Measurements from ENCODE around the gene NUP214.
"Not testable (repeated sequence)": the region's sequence is repeated elsewhere in the genome, so short reads cannot be mapped to it uniquely, and the experiment has no call there.

The NUP214 gene

DNA sequence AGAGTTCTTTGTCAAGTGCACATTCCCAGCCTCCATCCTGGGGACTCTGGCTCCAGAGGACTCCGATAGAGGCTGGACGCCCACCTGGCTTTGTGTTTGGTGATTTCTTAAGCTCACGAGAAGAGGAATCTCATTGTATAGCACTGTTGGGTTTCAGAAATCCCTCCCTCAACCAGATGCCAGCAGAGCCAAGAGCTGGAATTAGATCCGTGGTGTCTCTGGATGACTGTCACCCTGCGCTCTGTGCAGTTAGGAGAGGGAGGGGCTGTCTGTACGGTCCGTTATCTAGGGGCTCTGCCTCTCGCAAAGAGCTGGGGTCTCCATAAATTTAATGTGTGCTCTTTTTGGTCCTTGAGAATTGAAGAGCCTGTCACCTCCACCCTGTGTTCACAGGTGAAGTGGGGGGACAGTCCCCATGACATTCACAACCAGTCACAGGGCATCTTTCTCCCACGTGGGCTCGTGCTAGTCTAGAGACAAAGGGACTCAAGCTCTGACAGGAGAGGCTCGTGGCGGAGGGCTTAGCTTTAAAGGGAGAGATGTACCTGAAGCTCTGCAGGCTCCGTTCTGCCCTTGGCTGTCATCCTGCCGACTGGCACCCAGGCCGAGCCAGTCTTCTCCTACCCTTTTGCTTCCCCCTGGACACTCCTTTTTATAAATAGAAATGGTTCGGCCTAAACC is 109.6 kb downstream of the NUP214 start:
- DNase-seq (ENCODE audit: low read depth) = no peak

GRCh38 chr9:131235480-131235851 is 110.1 kb downstream of the NUP214 start:
- no peak for DNase-seq (ENCODE audit: low read depth)

DNA sequence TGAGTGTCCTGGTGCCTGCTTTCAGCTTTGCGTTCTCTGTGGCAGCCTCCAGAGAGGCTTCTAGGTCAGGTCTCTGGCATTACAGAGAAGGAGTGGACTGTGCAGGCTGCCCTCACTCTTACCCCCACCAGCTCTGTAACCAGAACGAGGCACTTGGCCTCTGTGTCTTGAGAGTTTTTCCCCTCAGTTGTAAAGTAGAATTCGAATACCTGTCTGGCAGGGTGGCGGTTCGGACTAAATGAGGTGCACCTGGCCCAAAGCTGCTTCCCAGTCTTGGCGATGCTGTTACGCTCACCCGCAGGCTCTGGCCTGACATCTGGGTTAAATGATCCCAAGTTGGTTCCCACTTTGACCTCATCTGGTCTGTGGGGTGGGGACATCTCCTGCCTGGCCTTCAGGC is 110.8 kb downstream of the NUP214 start:
- DNase-seq (ENCODE audit: low read depth) = no peak

GRCh38 chr9:131236761-131237160 is 111.4 kb downstream of the NUP214 start:
- DNase-seq (ENCODE audit: low read depth) = no peak

- DNase-seq (ENCODE audit: low read depth) = no peak
These were observed 111.9 kb downstream of the NUP214 start for GRCh38 chr9:131237291-131237690.

GRCh38 chr9:131237931-131238401 is 112.6 kb downstream of the NUP214 start:
- peak; percentile 93 for DNase-seq (ENCODE audit: low read depth)

GRCh38 chr9:131238402-131239021 is 113.1 kb downstream of the NUP214 start:
- DNase-seq (ENCODE audit: low read depth) = no peak

DNA sequence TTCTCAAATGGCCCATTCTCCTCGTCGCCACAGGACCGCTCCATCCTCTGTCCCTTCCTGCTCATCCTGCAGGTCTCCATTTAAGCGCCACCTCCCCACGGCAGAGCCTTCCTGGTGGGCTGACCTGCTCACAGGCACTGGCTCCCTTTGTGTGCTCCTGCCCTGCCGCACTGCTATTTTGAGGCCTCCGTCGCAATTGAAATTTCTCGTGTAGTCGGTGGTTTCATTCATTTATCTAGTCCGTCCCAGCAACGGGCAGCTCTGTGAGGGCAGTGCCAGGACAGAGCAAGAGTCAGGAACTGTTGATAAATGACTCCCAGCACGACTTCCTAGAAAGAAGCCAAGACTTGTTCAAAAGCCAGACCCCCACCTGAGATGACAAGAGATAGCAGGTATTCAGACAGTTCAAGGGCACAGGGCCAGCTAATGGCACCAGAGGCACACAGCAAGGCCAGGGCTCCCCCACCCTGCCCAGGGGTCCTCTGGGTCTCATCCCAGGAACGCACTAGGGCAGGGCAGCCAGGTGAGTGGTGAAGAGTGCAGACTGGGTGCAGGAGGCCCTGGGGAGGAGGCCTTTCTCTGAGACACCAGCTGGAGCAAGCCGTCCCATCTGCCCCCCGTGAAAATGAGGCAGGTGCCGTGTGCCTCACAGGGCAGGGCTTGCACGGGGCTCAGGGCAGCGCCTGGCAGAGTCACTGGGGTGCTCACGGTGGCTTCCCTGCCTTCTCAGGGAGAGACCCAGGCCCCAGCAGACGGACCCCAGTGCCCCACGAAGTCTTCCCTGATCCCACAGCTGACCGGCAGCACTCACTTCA is 114.0 kb downstream of the NUP214 start:
- no peak for DNase-seq (ENCODE audit: low read depth)

- no peak for DNase-seq (ENCODE audit: low read depth)
These were observed 114.9 kb downstream of the NUP214 start for GRCh38 chr9:131240047-131240921.

DNA sequence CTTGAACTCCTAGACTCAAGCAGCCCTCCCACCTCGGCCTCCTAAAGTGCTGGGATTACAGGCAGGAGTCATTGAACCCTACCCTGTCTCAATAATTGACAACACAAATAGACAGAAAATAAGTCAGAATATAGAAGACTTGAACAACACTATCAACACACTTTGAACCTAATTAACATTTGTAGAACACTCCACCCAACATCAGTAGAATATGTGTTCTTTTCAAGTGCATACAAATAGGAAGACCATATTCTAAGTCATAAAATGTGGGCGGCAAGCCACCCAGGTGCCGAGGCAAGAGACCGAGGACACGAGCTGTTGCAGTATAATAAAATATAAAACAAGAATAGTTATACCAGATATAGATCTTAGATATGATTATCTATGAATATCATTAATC is 118.9 kb downstream of the NUP214 start:
- not testable (repeated sequence) for DNase-seq (ENCODE audit: low read depth)

- DNase-seq (ENCODE audit: low read depth) = no peak
These were observed 121.2 kb downstream of the NUP214 start for GRCh38 chr9:131246618-131247017.

- no peak for DNase-seq (ENCODE audit: low read depth)
These were observed 126.7 kb downstream of the NUP214 start for GRCh38 chr9:131252120-131252519.

DNA sequence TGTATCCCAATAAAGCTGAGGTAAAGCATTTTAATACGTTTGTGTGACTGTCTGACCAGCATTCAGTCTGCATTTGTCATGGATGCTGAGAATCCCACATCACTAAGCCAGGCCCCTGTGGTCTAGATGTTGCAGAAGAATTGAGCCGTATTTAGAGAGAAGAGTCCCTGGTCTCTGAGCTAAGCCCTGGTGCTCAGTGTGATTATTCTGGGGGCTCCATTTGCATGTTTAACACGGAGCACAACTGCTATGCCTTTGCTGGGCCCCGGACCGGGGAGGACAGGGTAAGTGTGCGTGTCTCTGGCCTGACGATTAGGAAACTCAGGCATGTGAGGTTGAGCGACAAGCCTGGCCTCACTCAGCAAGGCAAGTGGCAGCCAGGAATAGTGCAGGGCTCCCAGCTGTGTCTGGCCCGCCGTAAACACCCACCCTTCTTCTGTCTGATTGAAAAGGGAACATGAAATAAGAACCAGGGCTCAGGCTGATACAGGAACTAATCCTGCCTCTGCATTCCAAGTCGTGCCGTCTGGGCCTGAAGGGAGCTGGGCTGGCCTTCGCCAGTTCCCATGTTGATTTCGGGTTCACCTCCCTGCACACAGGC is 128.6 kb downstream of the NUP214 start:
- no peak for DNase-seq (ENCODE audit: low read depth)

- DNase-seq (ENCODE audit: low read depth) = no peak
These were observed 129.2 kb downstream of the NUP214 start for GRCh38 chr9:131254626-131255025.

GRCh38 chr9:131255676-131256197 is 130.4 kb downstream of the NUP214 start:
- DNase-seq (ENCODE audit: low read depth) = no peak

GRCh38 chr9:131257266-131258025 is 132.1 kb downstream of the NUP214 start:
- DNase-seq (ENCODE audit: low read depth) = no peak

DNA sequence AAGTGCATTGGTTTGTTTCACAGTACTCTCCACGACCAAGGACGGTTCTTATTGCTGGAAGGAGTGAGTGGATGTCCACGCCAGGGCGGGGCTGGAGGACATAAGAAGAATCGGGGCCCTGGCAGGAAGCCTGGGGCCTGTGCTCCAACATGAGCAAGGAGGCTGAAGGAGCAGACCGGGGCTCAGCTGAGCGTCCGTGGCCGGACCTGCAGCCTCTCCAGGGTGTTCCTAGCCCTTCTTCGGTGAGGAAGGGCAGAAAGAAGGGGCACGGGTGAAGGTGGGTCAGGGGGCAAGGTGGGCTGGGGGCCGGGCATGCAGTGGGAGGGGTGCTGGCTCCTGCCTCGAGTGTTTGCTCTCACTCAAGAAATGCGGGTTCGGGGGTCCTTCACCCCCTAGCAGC is 132.8 kb downstream of the NUP214 start:
- no peak for DNase-seq (ENCODE audit: low read depth)

DNA sequence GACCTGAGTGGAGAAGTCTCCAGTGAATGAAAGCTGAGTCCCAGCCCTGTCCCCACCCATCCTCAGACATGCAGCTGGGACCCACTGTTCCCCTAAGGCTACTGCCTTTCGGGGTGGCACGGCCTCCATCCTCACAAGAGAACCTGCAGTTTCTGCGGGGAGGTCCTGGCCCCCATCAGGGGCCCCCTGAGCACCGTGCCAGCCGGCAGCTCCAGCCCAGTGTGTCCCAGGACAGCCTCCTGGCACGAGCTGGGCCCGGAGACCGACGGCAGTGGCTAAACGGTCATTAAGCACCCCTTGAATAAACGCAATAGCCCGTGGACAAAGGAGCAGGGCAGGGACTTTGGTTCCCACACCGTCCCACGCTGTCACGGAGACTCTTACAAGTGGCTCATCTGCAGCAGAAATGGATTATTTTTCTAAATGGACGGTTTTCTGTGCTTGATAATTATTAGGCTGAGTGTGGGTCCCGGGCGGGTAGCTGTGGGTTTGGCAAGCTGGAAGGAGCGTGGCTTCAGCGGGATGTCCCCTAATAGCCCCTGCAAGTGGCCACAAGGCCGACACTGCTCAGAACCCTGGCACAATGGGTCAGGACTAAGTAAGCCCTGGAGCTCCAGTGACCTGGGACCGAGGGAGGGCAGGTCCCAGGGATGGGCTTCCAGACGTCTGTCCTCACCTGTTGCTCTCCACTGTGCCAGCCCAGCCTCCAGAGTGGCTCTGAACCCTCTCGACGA is 133.5 kb downstream of the NUP214 start:
- DNase-seq (ENCODE audit: low read depth) = no peak

- no peak for DNase-seq (ENCODE audit: low read depth)
These were observed 134.1 kb downstream of the NUP214 start for GRCh38 chr9:131259432-131259898.
